NCI-H146 (cell line): Measurements from ENCODE around the gene FNDC5.

ENCODE experiments used
- DNase-seq: peaks from one replicate; lab custom pipeline; 2025; lab: John Stamatoyannopoulos, UW

The FNDC5 gene

GRCh38 chr1:32813941-32814739, 56.6 kb downstream of the FNDC5 start:
- no peak for DNase-seq
